ENCODE measurements around the gene EEF2K.

DNA sequence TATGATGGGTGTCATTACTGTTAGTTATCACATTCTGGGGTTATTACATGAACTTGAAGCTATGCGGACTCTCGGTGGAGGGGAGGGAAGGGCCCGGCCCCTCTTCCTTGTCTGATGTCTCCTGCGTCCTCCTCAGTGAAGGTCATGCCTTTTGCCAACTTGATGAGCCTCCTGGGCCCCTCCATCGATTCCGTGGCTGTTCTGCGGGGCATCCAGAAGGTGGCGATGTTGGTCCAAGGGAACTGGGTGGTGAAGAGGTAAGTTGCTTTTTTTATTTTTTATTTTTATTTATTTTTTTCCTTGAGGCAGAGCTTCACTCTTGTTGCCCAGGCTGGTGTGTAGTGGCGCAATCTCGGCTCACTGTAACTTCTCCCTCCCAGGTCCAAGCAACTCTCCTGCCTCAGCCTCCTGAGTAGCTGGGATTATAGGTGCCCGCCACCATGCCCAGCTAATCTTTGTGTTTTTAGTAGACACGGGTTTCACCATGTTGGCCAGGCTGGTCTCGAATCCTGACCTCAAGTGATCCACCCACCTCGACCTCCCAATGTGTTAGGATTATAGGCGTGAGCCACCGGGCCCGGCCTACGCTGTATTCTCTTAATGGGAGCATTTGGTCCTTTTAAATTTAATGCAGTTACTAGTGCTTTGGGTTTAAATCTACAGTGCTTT, 112.7 kb downstream of the EEF2K start:
- TF ChIP-seq, protein P1, sequence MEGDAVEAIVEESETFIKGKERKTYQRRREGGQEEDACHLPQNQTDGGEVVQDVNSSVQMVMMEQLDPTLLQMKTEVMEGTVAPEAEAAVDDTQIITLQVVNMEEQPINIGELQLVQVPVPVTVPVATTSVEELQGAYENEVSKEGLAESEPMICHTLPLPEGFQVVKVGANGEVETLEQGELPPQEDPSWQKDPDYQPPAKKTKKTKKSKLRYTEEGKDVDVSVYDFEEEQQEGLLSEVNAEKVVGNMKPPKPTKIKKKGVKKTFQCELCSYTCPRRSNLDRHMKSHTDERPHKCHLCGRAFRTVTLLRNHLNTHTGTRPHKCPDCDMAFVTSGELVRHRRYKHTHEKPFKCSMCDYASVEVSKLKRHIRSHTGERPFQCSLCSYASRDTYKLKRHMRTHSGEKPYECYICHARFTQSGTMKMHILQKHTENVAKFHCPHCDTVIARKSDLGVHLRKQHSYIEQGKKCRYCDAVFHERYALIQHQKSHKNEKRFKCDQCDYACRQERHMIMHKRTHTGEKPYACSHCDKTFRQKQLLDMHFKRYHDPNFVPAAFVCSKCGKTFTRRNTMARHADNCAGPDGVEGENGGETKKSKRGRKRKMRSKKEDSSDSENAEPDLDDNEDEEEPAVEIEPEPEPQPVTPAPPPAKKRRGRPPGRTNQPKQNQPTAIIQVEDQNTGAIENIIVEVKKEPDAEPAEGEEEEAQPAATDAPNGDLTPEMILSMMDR (IDR thresholded peaks at IDR 0.05): peak; percentile 23 to 58 (median 44)
- TF ChIP-seq POLR2A (IDR thresholded peaks at IDR 0.05): no peak
